HUES48 (cell line): ENCODE measurements around the gene BTLA.

ENCODE experiments used
- H3K27ac ChIP-seq: one replicate; pipeline ENCODE4 v1.7.0; 2013; ENCODE audit warnings: low read depth, low read length, inconsistent platforms
- H3K27me3 ChIP-seq: 2 replicates; pipeline ENCODE4 v1.6.1; 2013; ENCODE audit warnings: mild to moderate bottlenecking, low read length; ENCODE audit not compliant: control insufficient read depth, insufficient read depth
- H3K36me3 ChIP-seq: 2 replicates; pipeline ENCODE4 v1.6.1; 2013; ENCODE audit warnings: low read length; ENCODE audit not compliant: control insufficient read depth, insufficient read depth
- H3K4me1 ChIP-seq: 2 replicates; pipeline ENCODE4 v1.6.1; 2013; ENCODE audit warnings: mild to moderate bottlenecking, low read length; ENCODE audit not compliant: control insufficient read depth, insufficient read depth
- H3K4me3 ChIP-seq: 2 replicates; pipeline ENCODE4 v1.5.1; 2013; ENCODE audit warnings: mild to moderate bottlenecking, low read depth, low read length
- H3K9ac ChIP-seq: 2 replicates; pipeline ENCODE4 v1.6.1; 2013; ENCODE audit warnings: mild to moderate bottlenecking, low read depth, low read length, moderate library complexity
- H3K9me3 ChIP-seq: 2 replicates; pipeline ENCODE4 v1.6.1; 2013; ENCODE audit warnings: low read length; ENCODE audit not compliant: control insufficient read depth, insufficient read depth

The BTLA gene

DNA sequence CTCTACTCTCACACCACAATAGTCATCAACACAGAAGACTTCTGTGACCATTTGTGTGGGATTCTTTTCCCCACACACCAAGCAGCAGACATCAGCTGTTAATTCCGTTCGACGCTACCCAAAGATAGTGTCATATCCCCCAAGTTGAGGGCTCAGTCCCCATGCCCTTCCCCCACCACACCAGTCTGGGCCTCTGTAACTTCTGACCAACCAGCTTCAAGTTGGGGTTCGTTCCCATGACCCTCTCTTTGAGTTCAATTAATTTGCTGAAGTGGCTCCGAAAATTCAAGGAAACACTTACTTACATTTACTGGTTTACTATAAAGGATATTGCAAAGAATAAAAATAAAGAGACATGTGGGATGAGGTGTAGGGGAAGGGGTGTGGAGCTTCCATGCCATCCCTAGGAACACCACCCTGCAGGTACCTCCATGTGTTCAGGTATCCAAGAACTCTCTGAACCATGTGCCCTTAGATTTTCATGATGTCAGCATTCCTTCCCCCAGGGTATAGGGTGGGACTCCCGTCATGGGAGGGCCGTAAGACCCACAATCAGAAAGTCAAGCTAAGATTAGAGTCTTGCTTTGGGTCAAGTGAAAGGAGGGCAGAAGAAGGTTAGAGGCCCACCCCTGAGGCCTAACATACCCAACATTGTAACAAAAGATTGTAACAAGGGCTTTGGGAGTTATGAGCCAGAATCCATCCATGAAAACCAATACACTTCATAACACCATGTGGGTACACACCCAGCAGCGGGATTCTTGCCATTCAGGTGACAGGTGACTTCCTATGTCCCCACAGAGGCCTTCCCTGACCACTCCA, 82.7 kb downstream of the BTLA start:
- Histone ChIP-seq H3K36me3 (peaks cover 21% of the 10 kb centered on the region), H3K27ac (no peak overlapping the region), H3K9me3 (no peaks in the 10 kb centered on the region), H3K27me3 (no peaks in the 10 kb centered on the region), H3K4me1 (peaks cover 15% of the 10 kb centered on the region), H3K4me3 (no peak overlapping the region), H3K9ac (no peak overlapping the region)

DNA sequence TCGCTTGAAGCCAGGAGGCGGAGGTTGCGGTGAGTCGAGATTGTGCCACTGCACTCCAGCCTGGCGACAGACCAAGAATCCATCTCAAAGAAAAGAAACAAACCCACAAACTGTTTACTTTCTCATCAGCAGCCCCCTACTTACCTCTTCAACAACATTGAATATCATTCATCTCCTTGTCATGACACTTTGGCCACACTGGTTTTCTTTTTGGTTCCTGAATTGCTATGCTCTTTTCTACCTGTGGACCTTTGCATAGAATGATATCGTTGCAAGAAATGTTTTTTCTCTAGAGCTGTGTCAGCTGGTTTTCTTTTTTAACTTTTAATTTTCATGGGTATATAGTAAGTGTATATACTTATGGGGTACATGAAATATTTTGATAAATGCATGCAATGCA, 83.9 kb downstream of the BTLA start:
- Histone ChIP-seq H3K4me1 (peaks cover 15% of the 10 kb centered on the region), H3K4me3 (no peak overlapping the region), H3K9ac (no peak overlapping the region), H3K36me3 (peaks cover 18% of the 10 kb centered on the region), H3K9me3 (no peaks in the 10 kb centered on the region), H3K27me3 (no peaks in the 10 kb centered on the region), H3K27ac (no peak overlapping the region)
